Endothelial cell of umbilical vein (primary cell): ENCODE data around the gene GPR137.

ENCODE experiments used
- CTCF ChIP-seq, 2 donors: IDR thresholded peaks; 1 replicate in 1 of 2; 2 replicates in 1 of 2; pipeline ENCODE4 v1.5.1; 2011; ENCODE audit warnings: low read length in 2 of 2, mild to moderate bottlenecking in 2 of 2, moderate library complexity in 2 of 2, control low read depth in 1 of 2, inconsistent platforms in 1 of 2, low read depth in 1 of 2; ENCODE audit not compliant: insufficient read depth in 1 of 2; ENCODE audit errors: extremely low read depth in 1 of 2
- GATA2 ChIP-seq: IDR thresholded peaks from 2 replicates; pipeline ENCODE4 v1.7.0; 2011; ENCODE audit warnings: low read depth, mild to moderate bottlenecking, moderate library complexity, mixed read lengths, low read length; ENCODE audit not compliant: insufficient read length, insufficient read depth

DNA sequence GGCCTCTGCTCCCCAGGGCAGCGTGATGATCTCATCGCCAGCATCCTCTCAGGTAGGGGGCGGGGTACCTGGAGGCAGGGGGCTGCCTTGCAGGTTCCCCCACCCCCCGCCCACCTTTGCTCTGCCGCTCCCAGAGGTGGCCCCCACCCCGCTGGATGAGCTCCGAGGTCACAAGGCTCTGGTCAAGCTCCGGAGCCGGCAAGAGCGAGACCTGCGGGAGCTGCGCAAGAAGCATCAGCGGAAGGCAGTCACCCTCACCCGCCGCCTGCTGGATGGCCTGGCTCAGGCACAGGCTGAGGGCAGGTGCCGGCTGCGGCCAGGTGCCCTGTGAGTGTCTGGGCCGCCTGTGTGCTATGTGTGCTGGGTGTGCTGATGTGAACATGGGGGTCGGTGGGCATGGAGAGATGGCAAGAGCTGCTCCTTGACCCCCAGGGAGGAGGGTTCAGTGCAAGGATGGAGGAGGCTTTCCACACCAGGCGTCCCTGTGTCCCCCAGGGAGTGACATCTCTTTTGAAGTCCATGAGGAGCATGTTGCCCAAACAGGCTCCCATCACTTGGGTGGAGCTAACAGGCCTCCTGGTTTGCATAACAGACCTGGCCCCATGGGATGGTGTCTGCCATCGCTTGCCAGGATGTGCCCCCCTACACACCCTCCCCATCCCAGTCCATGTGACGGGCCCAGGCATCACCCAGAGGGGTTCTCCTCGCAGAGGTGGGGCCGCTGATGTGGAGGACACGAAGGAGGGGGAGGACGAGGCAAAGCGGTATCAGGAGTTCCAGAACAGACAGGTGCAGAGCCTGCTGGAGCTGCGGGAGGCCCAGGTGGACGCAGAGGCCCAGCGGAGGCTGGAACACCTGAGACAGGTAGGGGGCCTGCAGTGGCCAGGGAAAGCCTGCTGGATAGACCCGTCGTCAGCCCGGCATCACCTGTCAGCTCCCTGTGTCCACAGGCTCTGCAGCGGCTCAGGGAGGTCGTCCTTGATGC is 20.2 kb upstream of the GPR137 start:
- TF ChIP-seq CTCF (IDR thresholded peaks at IDR 0.05; ENCODE audit: extremely low read depth in 1 of 2, insufficient read depth in 1 of 2, low read depth in 1 of 2, low read length in 2 of 2), result no peak
- TF ChIP-seq GATA2, result no peak
